ENCODE results near the gene FRS2.
A peak's percentile ranks its signal among the peaks of the same experiment; 100 is the strongest.

Gene FRS2

DNA sequence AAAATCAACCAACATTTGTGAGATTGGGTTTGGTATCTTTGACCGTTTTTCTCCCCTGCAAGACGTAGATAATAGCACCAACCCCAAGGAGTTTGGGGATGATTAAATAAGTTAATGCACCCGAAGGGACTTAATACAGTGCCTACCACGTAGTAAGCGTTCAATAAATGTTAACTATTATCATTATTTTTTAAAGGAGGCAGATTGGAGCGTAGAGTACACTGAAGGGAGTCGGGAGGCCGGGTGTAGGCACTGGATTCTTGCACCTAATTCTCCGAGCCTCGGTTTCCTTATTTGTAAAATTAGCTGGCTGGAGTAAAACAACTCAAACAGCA is 367 bp upstream of the FRS2 start:
- Histone ChIP-seq H2AK5ac (ENCODE audit: low read length, severe bottlenecking) (no peak overlapping the region), H4K8ac (ENCODE audit: low read length) (peak overlapping the region; percentile 75), H3K4me3 (ENCODE audit: insufficient read depth in 1 of 2, low read depth in 1 of 2, low read length in 2 of 2) (peak overlapping the region in 1 of 2 experiments; percentile 96), H3K4ac (ENCODE audit: low read depth in 1 of 2, low read length in 2 of 2) (peak overlapping the region in 1 of 2 experiments; percentile 51), H2BK120ac (ENCODE audit: low read depth, low read length) (no peak overlapping the region), H3K14ac (ENCODE audit: low read length in 2 of 2) (no peak overlapping the region), H2AFZ (ENCODE audit: low read depth, low read length) (no peak overlapping the region), H3K18ac (ENCODE audit: low read depth in 1 of 2, low read length in 2 of 2) (peak overlapping the region; percentile 12 to 28), H3K27me3 (ENCODE audit: control insufficient read depth in 1 of 2, insufficient read depth in 1 of 2, low read length in 2 of 2) (no peaks in the 10 kb centered on the region), H3K4me2 (ENCODE audit: low read length, poor library complexity, severe bottlenecking) (peak overlapping the region; percentile 82), H3K23ac (ENCODE audit: low read length in 2 of 2) (no peak overlapping the region), H4K91ac (ENCODE audit: low read length) (no peak overlapping the region), H3K9me3 (ENCODE audit: control insufficient read depth, low read length) (no peaks in the 10 kb centered on the region), H3K27ac (ENCODE audit: low read length, poor library complexity, severe bottlenecking) (peak overlapping the region; percentile 79), H2BK5ac (ENCODE audit: low read depth, low read length, poor library complexity, severe bottlenecking) (peak overlapping the region; percentile 38), H3K9ac (ENCODE audit: low read length) (peak overlapping the region; percentile 99), H2BK12ac (ENCODE audit: low read length in 2 of 2) (no peak overlapping the region), H3K36me3 (ENCODE audit: control insufficient read depth in 1 of 2, insufficient read depth in 2 of 2, low read depth in 1 of 2, low read length in 2 of 2) (no peaks in the 10 kb centered on the region), H3K79me1 (replicated peaks; ENCODE audit: low read length, poor library complexity, severe bottlenecking) (no peaks in the 10 kb centered on the region), H3K4me1 (ENCODE audit: control insufficient read depth, insufficient read depth, low read depth, low read length) (peaks cover 4% of the 10 kb centered on the region), H2BK15ac (ENCODE audit: low read depth, poor library complexity, severe bottlenecking) (no peak overlapping the region)
- DNase-seq, result no peak
- WGBS, result 40% methylated on average over 6 of the region's 10 CpGs

- Histone ChIP-seq H2AFZ (ENCODE audit: low read depth, low read length) (no peak overlapping the region), H3K79me1 (replicated peaks; ENCODE audit: low read length, poor library complexity, severe bottlenecking) (peaks cover 2% of the 10 kb centered on the region), H3K23ac (ENCODE audit: low read length in 2 of 2) (no peak overlapping the region), H3K27me3 (ENCODE audit: control insufficient read depth in 1 of 2, insufficient read depth in 1 of 2, low read length in 2 of 2) (no peaks in the 10 kb centered on the region), H4K8ac (ENCODE audit: low read length) (no peak overlapping the region), H3K9me3 (ENCODE audit: control insufficient read depth, low read length) (no peaks in the 10 kb centered on the region), H3K4me1 (ENCODE audit: control insufficient read depth, insufficient read depth, low read depth, low read length) (peaks cover 6% of the 10 kb centered on the region), H3K4me2 (ENCODE audit: low read length, poor library complexity, severe bottlenecking) (peak overlapping the region; percentile 65), H2AK5ac (ENCODE audit: low read length, severe bottlenecking) (no peak overlapping the region), H2BK15ac (ENCODE audit: low read depth, poor library complexity, severe bottlenecking) (no peak overlapping the region), H3K4me3 (ENCODE audit: insufficient read depth in 1 of 2, low read depth in 1 of 2, low read length in 2 of 2) (peak overlapping the region; percentile 96 to 100), H2BK120ac (ENCODE audit: low read depth, low read length) (no peak overlapping the region), H3K36me3 (ENCODE audit: control insufficient read depth in 1 of 2, insufficient read depth in 2 of 2, low read depth in 1 of 2, low read length in 2 of 2) (no peaks in the 10 kb centered on the region), H2BK12ac (ENCODE audit: low read length in 2 of 2) (no peak overlapping the region), H3K27ac (ENCODE audit: low read length, poor library complexity, severe bottlenecking) (peak overlapping the region; percentile 57), H3K9ac (ENCODE audit: low read length) (peak overlapping the region; percentile 99), H3K14ac (ENCODE audit: low read length in 2 of 2) (no peak overlapping the region), H4K91ac (ENCODE audit: low read length) (no peak overlapping the region), H3K18ac (ENCODE audit: low read depth in 1 of 2, low read length in 2 of 2) (peak overlapping the region in 1 of 2 experiments; percentile 98), H3K4ac (ENCODE audit: low read depth in 1 of 2, low read length in 2 of 2) (peak overlapping the region in 1 of 2 experiments; percentile 99), H2BK5ac (ENCODE audit: low read depth, low read length, poor library complexity, severe bottlenecking) (no peak overlapping the region)
- 0% methylated on average over 5 of the region's 7 CpGs for WGBS
- DNase-seq, result no peak
These were observed 865 bp downstream of the FRS2 start for GRCh38 chr12:69471076-69471430.

DNA sequence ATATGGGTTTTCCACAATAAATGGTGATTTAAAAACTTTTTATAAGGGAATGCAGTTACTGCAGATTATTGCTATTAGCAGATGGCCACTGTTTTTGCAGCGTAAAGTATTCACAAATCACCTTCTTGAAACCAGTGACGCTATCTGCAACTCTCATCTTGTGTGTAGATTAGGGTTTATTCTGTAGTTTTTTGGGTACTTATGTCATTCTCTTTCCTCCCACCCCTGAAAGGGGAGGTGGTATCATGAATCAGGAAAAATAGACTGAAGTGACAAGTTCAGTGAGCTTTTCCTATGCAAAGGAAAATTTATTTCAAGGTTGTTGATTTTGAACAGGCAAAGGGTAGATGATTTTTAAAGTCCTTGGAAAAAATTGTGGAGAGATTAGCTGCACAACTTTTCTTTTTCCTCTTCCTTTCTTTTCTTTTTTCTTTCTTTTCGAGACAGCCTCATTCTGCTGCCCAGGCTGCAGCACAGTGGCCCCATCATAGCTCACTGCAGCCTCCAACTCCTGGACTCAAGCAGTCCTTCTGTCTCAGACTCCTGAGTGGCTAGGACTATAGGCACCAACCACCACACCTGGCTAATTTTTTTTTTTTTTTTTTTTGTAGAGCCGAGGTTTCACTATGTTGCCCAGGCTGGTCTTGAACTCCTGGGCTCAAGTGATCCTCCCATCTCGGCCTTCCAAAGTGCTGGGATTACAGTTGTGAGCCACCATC is 1.6 kb downstream of the FRS2 start:
- no peaks in the 10 kb centered on the region for H3K27me3 ChIP-seq (ENCODE audit: control insufficient read depth in 1 of 2, insufficient read depth in 1 of 2, low read length in 2 of 2)
- no peak overlapping the region for H3K27ac ChIP-seq (ENCODE audit: low read length, poor library complexity, severe bottlenecking)
- no peak overlapping the region for H3K14ac ChIP-seq (ENCODE audit: low read length in 2 of 2)
- peak overlapping the region; percentile 36 to 96 for H3K4me3 ChIP-seq (ENCODE audit: insufficient read depth in 1 of 2, low read depth in 1 of 2, low read length in 2 of 2)
- no peak overlapping the region for H4K91ac ChIP-seq (ENCODE audit: low read length)
- H3K23ac ChIP-seq (ENCODE audit: low read length in 2 of 2), result no peak overlapping the region
- H3K18ac ChIP-seq (ENCODE audit: low read depth in 1 of 2, low read length in 2 of 2), result no peak overlapping the region
- H2BK15ac ChIP-seq (ENCODE audit: low read depth, poor library complexity, severe bottlenecking), result no peak overlapping the region
- peak overlapping the region; percentile 75 for H3K4me2 ChIP-seq (ENCODE audit: low read length, poor library complexity, severe bottlenecking)
- H3K79me1 ChIP-seq (replicated peaks; ENCODE audit: low read length, poor library complexity, severe bottlenecking), result peaks cover 2% of the 10 kb centered on the region
- no peak overlapping the region for H2AFZ ChIP-seq (ENCODE audit: low read depth, low read length)
- H4K8ac ChIP-seq (ENCODE audit: low read length), result no peak overlapping the region
- no peak overlapping the region for H2BK120ac ChIP-seq (ENCODE audit: low read depth, low read length)
- H3K4ac ChIP-seq (ENCODE audit: low read depth in 1 of 2, low read length in 2 of 2), result no peak overlapping the region
- H2BK12ac ChIP-seq (ENCODE audit: low read length in 2 of 2), result no peak overlapping the region
- no peak overlapping the region for H2BK5ac ChIP-seq (ENCODE audit: low read depth, low read length, poor library complexity, severe bottlenecking)
- H3K36me3 ChIP-seq (ENCODE audit: control insufficient read depth in 1 of 2, insufficient read depth in 2 of 2, low read depth in 1 of 2, low read length in 2 of 2), result no peaks in the 10 kb centered on the region
- H3K4me1 ChIP-seq (ENCODE audit: control insufficient read depth, insufficient read depth, low read depth, low read length), result peaks cover 6% of the 10 kb centered on the region
- H2AK5ac ChIP-seq (ENCODE audit: low read length, severe bottlenecking), result no peak overlapping the region
- no peaks in the 10 kb centered on the region for H3K9me3 ChIP-seq (ENCODE audit: control insufficient read depth, low read length)
- peak; percentile 19 for DNase-seq
- peak overlapping the region; percentile 99 for H3K9ac ChIP-seq (ENCODE audit: low read length)
- 84% methylated on average over 4 of the region's 5 CpGs for WGBS

DNA sequence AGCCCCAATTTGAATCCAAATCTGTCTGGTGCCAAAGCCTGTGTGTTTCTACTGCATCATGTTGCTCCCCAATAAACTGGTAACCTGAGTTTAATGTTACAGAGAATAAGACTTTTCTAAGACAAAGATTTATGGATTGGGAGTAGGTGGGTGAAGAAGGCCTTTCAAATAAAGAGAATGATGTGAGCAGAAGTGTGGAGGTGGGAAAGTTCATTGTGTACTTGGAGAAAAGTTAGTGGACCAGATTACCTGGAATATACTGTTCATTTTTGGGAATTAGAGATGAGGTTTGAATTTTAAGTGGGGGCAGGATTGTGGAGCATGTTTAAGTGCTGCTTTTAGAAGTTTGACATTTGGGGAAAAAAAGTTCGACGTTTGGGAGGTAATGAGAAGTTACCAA is 3.1 kb downstream of the FRS2 start:
- H3K18ac ChIP-seq (ENCODE audit: low read depth in 1 of 2, low read length in 2 of 2), result no peak overlapping the region
- H3K4me3 ChIP-seq (ENCODE audit: insufficient read depth in 1 of 2, low read depth in 1 of 2, low read length in 2 of 2), result no peak overlapping the region
- H4K91ac ChIP-seq (ENCODE audit: low read length), result no peak overlapping the region
- H3K4me2 ChIP-seq (ENCODE audit: low read length, poor library complexity, severe bottlenecking), result no peak overlapping the region
- no peak overlapping the region for H3K23ac ChIP-seq (ENCODE audit: low read length in 2 of 2)
- H3K9ac ChIP-seq (ENCODE audit: low read length), result peak overlapping the region; percentile 5
- WGBS, result 94% methylated on average over 2 of the region's 2 CpGs
- no peak overlapping the region for H2BK120ac ChIP-seq (ENCODE audit: low read depth, low read length)
- H3K4me1 ChIP-seq (ENCODE audit: control insufficient read depth, insufficient read depth, low read depth, low read length), result peaks cover 6% of the 10 kb centered on the region
- H2AK5ac ChIP-seq (ENCODE audit: low read length, severe bottlenecking), result no peak overlapping the region
- H3K9me3 ChIP-seq (ENCODE audit: control insufficient read depth, low read length), result no peaks in the 10 kb centered on the region
- no peak overlapping the region for H2BK5ac ChIP-seq (ENCODE audit: low read depth, low read length, poor library complexity, severe bottlenecking)
- no peak overlapping the region for H3K27ac ChIP-seq (ENCODE audit: low read length, poor library complexity, severe bottlenecking)
- peaks cover 2% of the 10 kb centered on the region for H3K79me1 ChIP-seq (replicated peaks; ENCODE audit: low read length, poor library complexity, severe bottlenecking)
- no peak overlapping the region for H3K14ac ChIP-seq (ENCODE audit: low read length in 2 of 2)
- no peaks in the 10 kb centered on the region for H3K36me3 ChIP-seq (ENCODE audit: control insufficient read depth in 1 of 2, insufficient read depth in 2 of 2, low read depth in 1 of 2, low read length in 2 of 2)
- no peak for DNase-seq
- H2AFZ ChIP-seq (ENCODE audit: low read depth, low read length), result no peak overlapping the region
- H2BK12ac ChIP-seq (ENCODE audit: low read length in 2 of 2), result no peak overlapping the region
- no peak overlapping the region for H2BK15ac ChIP-seq (ENCODE audit: low read depth, poor library complexity, severe bottlenecking)
- H3K27me3 ChIP-seq (ENCODE audit: control insufficient read depth in 1 of 2, insufficient read depth in 1 of 2, low read length in 2 of 2), result no peaks in the 10 kb centered on the region
- H3K4ac ChIP-seq (ENCODE audit: low read depth in 1 of 2, low read length in 2 of 2), result no peak overlapping the region
- H4K8ac ChIP-seq (ENCODE audit: low read length), result no peak overlapping the region

Measured in mesenchymal stem cell (in vitro differentiated cells and primary cell).